Thymus (tissue), 11 donors: ENCODE measurements around the gene PACC1. TPM values are rescaled to one million over a fixed set of nuclear protein-coding genes. Genes with fewer than 3 reads are reported as not detected.

Experiments used
- DNase-seq, 9 donors: peaks; one replicate each; pipeline ENCODE4 v3.0.0-alpha.2; 2013; ENCODE audit warnings: low spot score in 9 of 9, low read depth in 6 of 9, missing footprints in 1 of 9
- H3K27ac ChIP-seq, 2 donors: one replicate each; pipeline ENCODE4 v1.5.1; 2013; ENCODE audit warnings: control low read depth in 1 of 2, low read depth in 1 of 2, low read length in 1 of 2, mild to moderate bottlenecking in 1 of 2, moderate library complexity in 1 of 2
- H3K27me3 ChIP-seq, 2 donors: one replicate each; pipeline ENCODE4 v1.5.1; 2013; ENCODE audit warnings: low read length in 1 of 2; ENCODE audit not compliant: control insufficient read depth in 2 of 2, insufficient read depth in 1 of 2
- H3K36me3 ChIP-seq, 2 donors: one replicate each; pipeline ENCODE4 v1.5.1; 2013; ENCODE audit warnings: low read length in 1 of 2, mild to moderate bottlenecking in 1 of 2, moderate library complexity in 1 of 2; ENCODE audit not compliant: control insufficient read depth in 2 of 2, insufficient read depth in 2 of 2
- H3K4me1 ChIP-seq, 2 donors: one replicate each; pipeline ENCODE4 v1.5.1; 2013; ENCODE audit warnings: low read length in 2 of 2; ENCODE audit not compliant: control insufficient read depth in 2 of 2, insufficient read depth in 2 of 2
- H3K4me3 ChIP-seq, 2 donors: one replicate each; pipeline ENCODE4 v1.5.1; 2013; ENCODE audit warnings: low read length in 2 of 2, control low read depth in 1 of 2, mild to moderate bottlenecking in 1 of 2
- H3K9me3 ChIP-seq, 2 donors: one replicate each; pipeline ENCODE4 v1.5.1; 2013; ENCODE audit warnings: low read length in 1 of 2, mild to moderate bottlenecking in 1 of 2; ENCODE audit not compliant: control insufficient read depth in 2 of 2, insufficient read depth in 1 of 2
- WGBS: extraction: QIAGEN DNeasy Blood & Tissue Kit; methylation state at CpG from one replicate; pipeline ENCODE4 v1.1.7; 2013; 5-methylcytosine and 5-hydroxymethylcytosine counted together
- polyA plus RNA-seq: library from polyadenylated mRNA; stranded (reverse); fragments of 200-250 nt; gene quantifications from one replicate; pipeline ENCODE4 v1.2.3, GENCODE V29; 2013
- total RNA-seq: library from RNA; stranded (reverse); fragments of 120-200 nt; gene quantifications from one replicate; pipeline ENCODE4 v1.2.4, GENCODE V29; 2013
- donor health status: healthy.

Gene PACC1
- total and polyA plus RNA-seq, 2 donors, result 13.7 to 17.1 TPM

DNA sequence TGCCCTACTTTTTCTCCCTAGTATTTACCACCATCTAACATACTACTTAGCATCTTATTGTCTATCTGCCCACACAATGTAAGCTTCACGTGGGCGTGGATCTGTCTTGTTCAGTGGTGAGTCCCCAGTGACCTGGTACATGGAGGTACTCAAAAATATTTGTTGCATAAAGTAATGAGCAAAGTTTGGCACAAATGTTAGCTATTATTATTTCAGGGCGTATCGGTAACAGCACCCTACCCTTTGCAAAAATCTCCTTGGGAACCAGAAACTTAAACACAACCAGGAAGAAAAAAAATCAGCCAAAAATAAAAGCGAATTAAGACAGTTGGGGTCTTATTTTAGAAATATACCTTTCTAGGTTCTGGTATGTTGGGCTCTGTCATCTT, 17.6 kb upstream of the PACC1 start:
- WGBS, result 57% methylated on average over 5 of the region's 5 CpGs
- Histone ChIP-seq H3K4me1 (peaks cover 8 to 18% of the 10 kb centered on the region in 2 donors), H3K36me3 (no peaks in the 10 kb centered on the region), H3K27ac (no peak overlapping the region), H3K27me3 (no peaks in the 10 kb centered on the region), H3K4me3 (peak overlapping the region; percentile 32 to 85), H3K9me3 (no peaks in the 10 kb centered on the region)
- DNase-seq, result no peak

DNA sequence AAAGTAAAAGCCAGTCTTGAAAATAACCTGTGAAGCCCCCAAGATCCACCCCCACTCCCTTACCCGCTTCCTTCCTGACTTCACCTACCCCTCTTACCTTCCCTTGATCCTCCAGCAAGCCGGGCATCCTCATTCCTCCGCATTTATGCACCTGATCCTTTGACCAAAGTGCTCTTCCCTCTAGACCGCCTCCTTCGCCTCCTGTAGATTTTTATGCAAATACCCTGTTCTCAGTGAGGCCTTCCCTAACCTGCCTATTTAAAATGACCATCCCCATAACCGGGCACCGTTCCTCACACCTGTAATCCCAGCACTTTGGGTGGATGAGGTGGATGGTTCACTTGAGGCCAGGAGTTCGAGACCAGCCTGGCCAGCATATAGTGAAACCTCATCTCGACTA, 17.0 kb upstream of the PACC1 start:
- Histone ChIP-seq H3K4me3 (no peak overlapping the region), H3K27me3 (no peaks in the 10 kb centered on the region), H3K9me3 (no peaks in the 10 kb centered on the region), H3K4me1 (peaks cover 8 to 18% of the 10 kb centered on the region in 2 donors), H3K36me3 (no peaks in the 10 kb centered on the region), H3K27ac (no peak overlapping the region)
- DNase-seq, result no peak
- WGBS, result 97% methylated on average over 9 of the region's 9 CpGs

DNA sequence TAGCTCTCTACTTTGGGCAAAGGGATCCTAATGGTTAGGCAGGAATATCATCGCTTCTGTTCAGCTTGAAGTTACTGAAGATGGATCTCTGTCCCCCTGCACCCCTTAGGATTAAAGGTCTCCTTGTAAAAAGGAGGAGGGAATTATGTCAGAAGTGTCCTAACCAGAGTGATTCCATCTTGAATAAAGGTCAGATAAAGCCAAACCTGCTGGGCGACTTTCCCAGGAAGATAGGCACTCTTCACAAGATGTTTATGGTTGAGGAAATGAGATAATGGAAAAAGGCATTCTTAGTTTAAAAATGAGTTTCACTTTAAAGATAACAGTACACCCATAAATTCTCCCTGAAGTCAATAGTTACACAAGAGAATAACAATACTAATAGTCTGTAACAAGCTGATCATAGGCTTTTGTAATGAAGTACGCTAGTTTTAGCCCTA, 16.3 kb upstream of the PACC1 start:
- H3K27ac ChIP-seq, result no peak overlapping the region
- H3K4me3 ChIP-seq, result no peak overlapping the region
- H3K9me3 ChIP-seq, result no peaks in the 10 kb centered on the region
- peaks cover 8 to 18% of the 10 kb centered on the region in 2 donors for H3K4me1 ChIP-seq
- H3K36me3 ChIP-seq, result no peaks in the 10 kb centered on the region
- WGBS, result 96% methylated on average over 3 of the region's 3 CpGs
- no peak for DNase-seq
- no peaks in the 10 kb centered on the region for H3K27me3 ChIP-seq

DNA sequence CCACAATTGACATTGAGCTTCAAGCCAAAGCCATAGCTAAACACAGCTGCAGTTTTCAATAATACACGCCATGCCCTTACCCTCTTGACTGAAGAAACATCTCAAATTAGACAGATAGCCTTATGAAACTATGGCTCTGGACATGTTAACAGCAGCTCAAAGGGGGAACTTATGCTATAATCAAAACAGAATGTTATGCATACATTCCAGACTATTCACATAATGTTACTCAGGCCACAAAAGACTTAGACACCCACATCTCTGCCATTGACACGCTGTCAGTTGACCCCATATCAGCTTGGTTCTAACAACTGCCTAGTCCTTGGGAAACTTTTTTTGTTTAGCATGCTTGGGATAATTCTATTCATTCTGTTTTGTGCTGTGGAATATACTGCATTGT, 15.7 kb upstream of the PACC1 start:
- H3K27me3 ChIP-seq, result no peaks in the 10 kb centered on the region
- H3K4me1 ChIP-seq, result peaks cover 8 to 18% of the 10 kb centered on the region in 2 donors
- H3K4me3 ChIP-seq, result no peak overlapping the region
- no peaks in the 10 kb centered on the region for H3K9me3 ChIP-seq
- DNase-seq, result no peak
- H3K27ac ChIP-seq, result no peak overlapping the region
- no peaks in the 10 kb centered on the region for H3K36me3 ChIP-seq
- 97% methylated on average over 2 of the region's 2 CpGs for WGBS

DNA sequence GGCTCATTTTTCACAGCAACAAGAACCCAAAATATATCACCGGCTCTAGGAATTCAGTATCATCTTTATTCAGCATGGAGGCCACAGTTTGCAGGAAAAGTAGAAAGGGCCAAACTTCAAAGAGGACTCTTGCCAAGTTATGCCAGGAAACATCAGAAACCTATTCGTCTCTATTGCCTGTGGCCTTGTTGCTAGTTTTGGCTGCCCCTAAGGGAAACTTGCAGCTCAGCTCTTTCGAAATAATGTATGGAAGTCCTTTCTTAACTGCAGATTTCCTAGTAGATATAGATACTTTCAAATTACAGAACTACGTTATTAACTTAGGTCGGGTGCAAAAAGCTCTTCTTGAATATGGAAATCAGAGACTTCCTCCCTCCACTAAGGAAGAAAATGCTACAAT, 13.8 kb upstream of the PACC1 start:
- no peaks in the 10 kb centered on the region for H3K9me3 ChIP-seq
- peaks cover 3 to 9% of the 10 kb centered on the region in 2 donors for H3K4me1 ChIP-seq
- H3K36me3 ChIP-seq, result no peaks in the 10 kb centered on the region
- H3K27ac ChIP-seq, result no peak overlapping the region
- WGBS, result 92% methylated on average over 5 of the region's 5 CpGs
- no peak overlapping the region for H3K4me3 ChIP-seq
- H3K27me3 ChIP-seq, result no peaks in the 10 kb centered on the region
- DNase-seq, result no peak

DNA sequence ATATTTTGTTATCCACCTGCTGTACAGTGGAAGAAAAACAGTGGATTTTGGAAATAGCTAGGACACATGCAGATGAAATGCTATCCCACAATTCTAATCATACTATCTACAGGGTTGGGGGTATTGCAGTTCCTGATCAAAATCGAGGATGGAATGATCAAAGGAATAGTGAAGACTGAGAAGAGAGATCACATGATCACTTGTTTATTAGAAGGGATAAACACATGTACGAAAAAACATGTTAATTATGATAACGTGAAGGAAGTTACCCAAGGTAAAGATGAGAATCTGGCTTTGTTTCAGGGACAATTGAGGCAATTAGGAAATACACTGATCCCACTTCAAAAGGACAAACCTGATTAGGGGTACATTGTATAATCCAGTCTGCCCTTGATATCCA, 9.2 kb upstream of the PACC1 start:
- Histone ChIP-seq H3K4me1 (no peaks in the 10 kb centered on the region), H3K27me3 (no peaks in the 10 kb centered on the region), H3K9me3 (no peaks in the 10 kb centered on the region), H3K36me3 (no peaks in the 10 kb centered on the region), H3K4me3 (no peak overlapping the region), H3K27ac (no peak overlapping the region)
- no peak for DNase-seq
- WGBS, result 94% methylated on average over 3 of the region's 3 CpGs

DNA sequence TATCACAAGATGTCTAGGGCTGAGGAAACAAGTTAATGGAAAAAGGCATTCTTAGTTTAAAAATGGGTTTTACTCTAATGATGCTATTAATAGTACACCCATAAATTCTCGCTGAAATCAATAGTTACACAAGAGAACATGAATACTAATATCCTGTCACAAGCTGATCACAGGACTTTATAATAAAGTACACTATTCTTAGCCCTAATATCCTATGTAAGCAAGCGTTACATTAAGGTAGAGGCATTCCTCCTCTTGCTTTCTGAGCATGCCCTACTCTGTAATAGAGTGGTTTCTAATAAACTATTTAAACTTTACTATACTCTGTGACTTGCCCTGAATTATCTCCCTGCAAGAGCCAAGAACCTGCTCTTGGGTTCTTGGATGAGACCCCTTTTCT, 6.5 kb upstream of the PACC1 start:
- H3K36me3 ChIP-seq, result no peaks in the 10 kb centered on the region
- H3K27me3 ChIP-seq, result no peaks in the 10 kb centered on the region
- no peak for DNase-seq
- H3K27ac ChIP-seq, result no peak overlapping the region
- no peaks in the 10 kb centered on the region for H3K9me3 ChIP-seq
- H3K4me3 ChIP-seq, result no peak overlapping the region
- no peaks in the 10 kb centered on the region for H3K4me1 ChIP-seq
- WGBS, result 93% methylated on average over 2 of the region's 2 CpGs

DNA sequence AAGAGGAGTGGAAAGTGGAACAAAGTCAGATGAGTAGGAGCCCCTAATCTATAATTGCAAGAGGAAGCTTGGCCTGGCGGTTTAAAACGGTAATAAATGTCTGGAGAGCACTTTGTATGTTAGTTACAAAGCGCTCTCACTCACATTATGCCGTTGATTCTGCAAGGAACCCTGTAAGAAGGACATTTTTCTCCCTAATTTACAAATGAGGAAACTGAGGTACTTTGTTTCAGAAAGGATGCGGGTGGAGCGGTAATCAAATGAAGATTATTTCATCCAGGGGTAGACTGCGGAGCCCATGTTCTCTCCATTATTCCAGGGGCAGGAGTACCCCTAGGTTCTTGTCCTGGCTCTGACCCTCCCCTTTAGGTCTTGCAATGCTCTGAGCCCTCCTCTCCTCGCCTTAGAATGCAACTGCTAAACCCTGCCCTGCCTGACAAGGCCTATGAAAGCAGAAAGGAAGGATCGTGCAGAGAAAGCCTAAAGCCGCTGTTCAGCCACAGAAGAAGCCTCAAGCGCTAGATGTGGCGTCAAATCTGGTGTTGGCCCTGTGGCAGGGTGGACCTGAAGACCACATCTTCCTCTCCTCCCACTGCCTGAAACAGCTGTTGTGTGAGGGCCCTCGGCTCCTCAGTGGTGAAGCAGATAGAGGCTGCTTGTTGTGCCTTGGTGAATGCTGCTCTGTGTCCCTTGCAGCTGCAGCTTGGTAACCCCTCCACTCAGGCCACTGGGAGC, 588 bp upstream of the PACC1 start:
- WGBS, result 48% methylated on average over 13 of the region's 13 CpGs
- peaks cover 13 to 27% of the 10 kb centered on the region in 2 donors for H3K4me1 ChIP-seq

DNA sequence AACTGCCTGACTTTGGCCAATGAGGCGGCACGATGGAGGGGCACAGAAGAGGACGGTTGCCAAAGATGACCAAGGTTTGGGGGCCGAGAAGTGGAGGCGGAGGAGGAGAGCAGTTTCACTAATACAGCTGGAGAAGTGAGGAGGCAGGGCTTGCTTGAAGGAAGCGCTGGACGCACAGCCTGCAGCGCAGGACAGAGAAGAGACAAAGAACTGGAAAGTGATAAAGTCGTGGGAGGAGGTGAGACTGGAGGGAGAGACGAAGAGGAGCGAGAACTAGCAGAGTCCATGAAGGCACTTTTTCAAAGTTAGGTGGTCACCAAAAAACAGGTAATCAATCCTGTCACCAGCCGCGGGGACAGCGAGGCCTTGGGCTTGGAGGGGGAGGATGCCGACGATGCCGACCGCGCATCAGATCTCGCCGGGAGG, 771 bp downstream of the PACC1 start:
- H3K36me3 ChIP-seq, result peaks cover 25 to 27% of the 10 kb centered on the region in 2 donors
- peaks cover 0 to 3% of the 10 kb centered on the region in 2 donors for H3K27me3 ChIP-seq
- H3K27ac ChIP-seq, result peak overlapping the region in 1 of 2 donors; percentile 68
- DNase-seq, result peak in 1 of 9 donors; percentile 15
- H3K9me3 ChIP-seq, result peaks cover 0 to 7% of the 10 kb centered on the region in 2 donors
- H3K4me3 ChIP-seq, result peak overlapping the region; percentile 91 to 94
- peaks cover 13 to 27% of the 10 kb centered on the region in 2 donors for H3K4me1 ChIP-seq
- WGBS, result 28% methylated on average over 21 of the region's 21 CpGs

More for the DNA sequence above, 588 bp upstream of the PACC1 start:
- H3K4me3 ChIP-seq, result peak overlapping the region; percentile 91 to 94
- DNase-seq, result peak in 5 of 9 donors; percentile 10 to 52 (median 22)
- peaks cover 11 to 14% of the 10 kb centered on the region in 2 donors for H3K36me3 ChIP-seq
- H3K27ac ChIP-seq, result peak overlapping the region in 1 of 2 donors; percentile 39
- peaks cover 0 to 7% of the 10 kb centered on the region in 2 donors for H3K9me3 ChIP-seq
- H3K27me3 ChIP-seq, result peaks cover 0 to 3% of the 10 kb centered on the region in 2 donors
